ENCODE measurements around the gene TMEM147.

The TMEM147 gene

DNA sequence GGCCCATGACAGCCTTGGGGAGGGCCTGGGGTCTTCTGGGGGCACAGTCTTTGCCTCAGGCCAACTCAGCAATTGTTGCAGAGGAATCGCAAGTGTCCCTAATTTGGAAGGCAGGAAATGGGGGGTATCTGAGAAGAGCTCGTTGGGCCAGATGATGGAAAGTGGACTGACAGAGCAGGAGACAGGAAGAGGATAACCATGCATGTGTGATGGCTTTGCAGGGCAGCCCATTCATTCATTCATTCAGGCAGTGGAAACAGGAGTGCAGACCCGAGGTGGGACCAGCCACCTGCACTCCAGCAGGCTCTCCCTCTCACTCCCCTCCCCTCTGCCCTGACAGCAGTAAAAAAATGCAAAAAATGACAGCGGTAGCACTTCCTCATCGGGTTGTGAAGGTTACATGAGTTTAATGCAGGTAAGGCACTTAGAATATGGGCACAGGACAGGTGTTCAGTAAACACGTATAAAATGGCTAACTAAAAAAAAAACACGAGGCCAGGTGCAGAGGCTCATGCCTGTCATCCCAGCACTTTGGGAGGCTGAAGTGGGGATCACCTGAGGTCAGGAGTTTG, 5.0 kb upstream of the TMEM147 start:
- Histone ChIP-seq H3F3A (ENCODE audit: insufficient read depth) (no peaks in the 10 kb centered on the region), H3K79me2 (ENCODE audit: insufficient read depth, low read length) (peaks cover 8% of the 10 kb centered on the region; the same call in 1 of the 2 replicates), H4K20me1 (ENCODE audit: low read depth, low read length) (no peaks in the 10 kb centered on the region), H3K9me3 (ENCODE audit: insufficient read depth, low read length) (no peaks in the 10 kb centered on the region), H3K9ac (ENCODE audit: low read length) (no peak overlapping the region), H3K36me3 (ENCODE audit: low read length) (no peaks in the 10 kb centered on the region), H3K4me3 (ENCODE audit: insufficient read depth, low read length, poor library complexity, severe bottlenecking) (no peak overlapping the region), H3K27ac (ENCODE audit: low read depth, low read length) (no peak overlapping the region), H3K4me2 (ENCODE audit: low read depth, low read length, poor library complexity, severe bottlenecking) (no peak overlapping the region), H3K9me2 (replicated peaks; ENCODE audit: insufficient read depth, low read length) (no peaks in the 10 kb centered on the region), H3K27me3 (ENCODE audit: low read length) (no peaks in the 10 kb centered on the region), H2AFZ (ENCODE audit: low read depth, low read length, severe bottlenecking) (no peak overlapping the region)
- TF ChIP-seq EZH2phosphoT487 (conservative IDR thresholded peaks at IDR 0.05; ENCODE audit: low read length) = no peak
- TF ChIP-seq, protein P1, sequence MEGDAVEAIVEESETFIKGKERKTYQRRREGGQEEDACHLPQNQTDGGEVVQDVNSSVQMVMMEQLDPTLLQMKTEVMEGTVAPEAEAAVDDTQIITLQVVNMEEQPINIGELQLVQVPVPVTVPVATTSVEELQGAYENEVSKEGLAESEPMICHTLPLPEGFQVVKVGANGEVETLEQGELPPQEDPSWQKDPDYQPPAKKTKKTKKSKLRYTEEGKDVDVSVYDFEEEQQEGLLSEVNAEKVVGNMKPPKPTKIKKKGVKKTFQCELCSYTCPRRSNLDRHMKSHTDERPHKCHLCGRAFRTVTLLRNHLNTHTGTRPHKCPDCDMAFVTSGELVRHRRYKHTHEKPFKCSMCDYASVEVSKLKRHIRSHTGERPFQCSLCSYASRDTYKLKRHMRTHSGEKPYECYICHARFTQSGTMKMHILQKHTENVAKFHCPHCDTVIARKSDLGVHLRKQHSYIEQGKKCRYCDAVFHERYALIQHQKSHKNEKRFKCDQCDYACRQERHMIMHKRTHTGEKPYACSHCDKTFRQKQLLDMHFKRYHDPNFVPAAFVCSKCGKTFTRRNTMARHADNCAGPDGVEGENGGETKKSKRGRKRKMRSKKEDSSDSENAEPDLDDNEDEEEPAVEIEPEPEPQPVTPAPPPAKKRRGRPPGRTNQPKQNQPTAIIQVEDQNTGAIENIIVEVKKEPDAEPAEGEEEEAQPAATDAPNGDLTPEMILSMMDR (IDR thresholded peaks at IDR 0.05; ENCODE audit: insufficient read depth, low read length, poor library complexity, severe bottlenecking) = no peak

DNA sequence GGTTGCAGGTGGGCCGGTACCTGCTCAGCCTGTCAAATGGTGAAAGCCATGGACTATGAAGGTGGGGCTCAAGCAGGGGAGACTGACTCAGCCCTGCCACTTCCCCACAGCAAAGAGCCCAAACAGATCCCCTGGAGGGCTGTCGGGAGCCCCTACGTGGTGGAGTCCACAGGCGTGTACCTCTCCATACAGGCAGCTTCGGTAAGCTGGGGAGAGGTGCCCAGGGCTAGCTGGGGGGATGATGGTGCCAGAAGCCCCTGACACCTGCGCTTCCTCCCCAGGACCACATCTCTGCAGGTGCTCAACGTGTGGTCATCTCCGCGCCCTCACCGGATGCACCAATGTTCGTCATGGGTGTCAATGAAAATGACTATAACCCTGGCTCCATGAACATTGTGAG, 3.2 kb upstream of the TMEM147 start:
- no peak overlapping the region for H3K27ac ChIP-seq (ENCODE audit: low read depth, low read length)
- H3K36me3 ChIP-seq (ENCODE audit: low read length) = no peaks in the 10 kb centered on the region
- H3K79me2 ChIP-seq (ENCODE audit: insufficient read depth, low read length) = peaks cover 19% of the 10 kb centered on the region; the same call in 1 of the 2 replicates
- no peak overlapping the region for H2AFZ ChIP-seq (ENCODE audit: low read depth, low read length, severe bottlenecking)
- H3K9ac ChIP-seq (ENCODE audit: low read length) = no peak overlapping the region
- no peak overlapping the region for H3K4me3 ChIP-seq (ENCODE audit: insufficient read depth, low read length, poor library complexity, severe bottlenecking)
- H3F3A ChIP-seq (ENCODE audit: insufficient read depth) = no peaks in the 10 kb centered on the region
- no peaks in the 10 kb centered on the region for H4K20me1 ChIP-seq (ENCODE audit: low read depth, low read length)
- no peaks in the 10 kb centered on the region for H3K27me3 ChIP-seq (ENCODE audit: low read length)
- no peaks in the 10 kb centered on the region for H3K9me3 ChIP-seq (ENCODE audit: insufficient read depth, low read length)
- TF ChIP-seq, protein P1 (IDR thresholded peaks at IDR 0.05; ENCODE audit: insufficient read depth, low read length, poor library complexity, severe bottlenecking) = no peak
- TF ChIP-seq EZH2phosphoT487 (conservative IDR thresholded peaks at IDR 0.05; ENCODE audit: low read length) = no peak
- H3K4me2 ChIP-seq (ENCODE audit: low read depth, low read length, poor library complexity, severe bottlenecking) = no peak overlapping the region
- no peaks in the 10 kb centered on the region for H3K9me2 ChIP-seq (replicated peaks; ENCODE audit: insufficient read depth, low read length)

DNA sequence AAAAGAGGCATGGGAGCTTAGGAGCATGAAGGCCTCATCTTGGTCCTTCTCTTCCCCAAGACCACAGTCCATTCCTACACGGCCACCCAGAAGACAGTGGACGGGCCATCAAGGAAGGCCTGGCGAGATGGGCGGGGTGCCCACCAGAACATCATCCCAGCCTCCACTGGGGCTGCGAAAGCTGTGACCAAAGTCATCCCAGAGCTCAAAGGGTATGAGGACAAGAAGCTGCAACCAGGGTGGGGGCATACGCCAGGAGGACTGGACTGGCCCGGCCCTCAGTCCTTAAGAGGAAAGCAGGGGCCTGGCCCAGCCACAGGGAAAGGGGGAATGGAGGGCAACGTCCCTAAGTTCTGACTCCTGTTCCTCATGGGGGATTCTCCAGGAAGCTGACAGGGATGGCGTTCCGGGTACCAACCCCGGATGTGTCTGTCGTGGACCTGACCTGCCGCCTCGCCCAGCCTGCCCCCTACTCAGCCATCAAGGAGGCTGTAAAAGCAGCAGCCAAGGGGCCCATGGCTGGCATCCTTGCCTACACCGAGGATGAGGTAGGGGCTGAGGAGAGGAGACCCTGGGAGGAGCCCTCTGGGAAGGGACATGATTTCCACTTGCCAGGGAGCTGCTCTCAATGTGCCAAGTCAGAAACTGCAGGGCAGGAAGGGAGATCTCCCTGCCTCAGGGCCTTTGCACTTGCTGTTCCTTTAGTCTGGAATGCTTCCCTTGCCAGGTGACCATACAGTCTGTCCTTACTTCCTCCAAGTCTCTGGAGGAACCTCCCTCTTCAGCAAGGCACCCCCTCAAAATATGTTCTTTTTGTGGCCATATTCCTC, 1.9 kb upstream of the TMEM147 start:
- H3K36me3 ChIP-seq (ENCODE audit: low read length) = no peaks in the 10 kb centered on the region
- H3K79me2 ChIP-seq (ENCODE audit: insufficient read depth, low read length) = peaks cover 19% of the 10 kb centered on the region; the same call in 1 of the 2 replicates
- H3K27me3 ChIP-seq (ENCODE audit: low read length) = no peaks in the 10 kb centered on the region
- H3K4me3 ChIP-seq (ENCODE audit: insufficient read depth, low read length, poor library complexity, severe bottlenecking) = no peak overlapping the region
- H4K20me1 ChIP-seq (ENCODE audit: low read depth, low read length) = no peaks in the 10 kb centered on the region
- no peak for TF ChIP-seq EZH2phosphoT487 (conservative IDR thresholded peaks at IDR 0.05; ENCODE audit: low read length)
- TF ChIP-seq, protein P1 (IDR thresholded peaks at IDR 0.05; ENCODE audit: insufficient read depth, low read length, poor library complexity, severe bottlenecking) = no peak
- H3K9ac ChIP-seq (ENCODE audit: low read length) = no peak overlapping the region
- H3K9me3 ChIP-seq (ENCODE audit: insufficient read depth, low read length) = no peaks in the 10 kb centered on the region
- no peaks in the 10 kb centered on the region for H3K9me2 ChIP-seq (replicated peaks; ENCODE audit: insufficient read depth, low read length)
- H3K27ac ChIP-seq (ENCODE audit: low read depth, low read length) = no peak overlapping the region
- peak overlapping the region; percentile 96 for H3K4me2 ChIP-seq (ENCODE audit: low read depth, low read length, poor library complexity, severe bottlenecking)
- no peaks in the 10 kb centered on the region for H3F3A ChIP-seq (ENCODE audit: insufficient read depth)
- H2AFZ ChIP-seq (ENCODE audit: low read depth, low read length, severe bottlenecking) = no peak overlapping the region
